RWPE1 (cell line): ENCODE results near the gene NEURL2.
"Not testable (repeated sequence)": the region's sequence is repeated elsewhere in the genome, so short reads cannot be mapped to it uniquely, and the experiment has no call there.

Experiments
- CTCF ChIA-PET: fragments of 350-600 bp; sonication (Branson Sonifier 250); formaldehyde crosslinking; extraction: SDS; loops from one replicate; lab custom pipeline; 2021; lab: Yijun Ruan, JAX
- POLR2A ChIA-PET: fragments of 400-600 bp; formaldehyde crosslinking; extraction: SDS; loops from one replicate; lab custom pipeline; 2020; ENCODE audit warnings: antibody characterized with exemption; ENCODE audit not compliant: low non-redundant PET; lab: Yijun Ruan, JAX
- DNase-seq: peaks from one replicate; pipeline ENCODE4 v3.0.0; 2012; ENCODE audit warnings: low spot score
- H3K27ac ChIP-seq: fragments of 450-650 bp; 2 replicates; pipeline ENCODE4 v1.5.1; 2017
- TF ChIP-seq, protein P1 (sequence below): fragments of 450-650 bp; conservative IDR thresholded peaks from 2 replicates; pipeline ENCODE4 v1.5.1; 2017; ENCODE audit warnings: low read depth, mild to moderate bottlenecking

Gene NEURL2

DNA sequence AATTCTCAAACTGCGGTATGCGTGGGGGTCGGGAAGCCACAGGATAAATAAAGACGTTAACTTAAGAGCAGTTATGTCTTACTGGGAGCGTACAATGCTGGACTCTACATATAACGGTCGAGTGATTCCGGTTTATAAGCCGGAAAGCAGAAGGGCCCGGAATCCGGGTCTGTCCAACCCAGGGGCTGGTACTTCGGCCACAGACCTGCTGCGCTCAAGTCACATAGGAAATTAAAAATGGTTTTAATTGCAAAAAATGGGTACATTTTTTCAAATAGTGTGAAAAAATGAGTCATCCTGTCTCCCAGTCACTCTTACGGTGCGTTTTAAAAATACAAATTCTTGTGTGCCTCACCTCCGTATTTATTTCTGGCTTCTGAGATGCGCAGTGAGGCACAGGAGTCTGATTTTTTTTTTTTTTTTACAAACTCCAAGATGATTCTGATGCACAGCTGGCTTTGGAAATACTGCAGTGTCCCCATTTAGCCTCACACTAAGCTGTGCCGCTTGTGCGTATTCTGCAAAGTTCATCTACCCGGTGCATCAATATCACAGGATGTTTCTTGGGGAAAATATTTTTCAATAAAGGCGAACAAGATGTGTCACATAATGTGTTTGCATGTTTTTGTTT lies 44.5 kb upstream of the NEURL2 start:
- H3K27ac ChIP-seq: peak overlapping the region; percentile 97
- TF ChIP-seq, protein P1, sequence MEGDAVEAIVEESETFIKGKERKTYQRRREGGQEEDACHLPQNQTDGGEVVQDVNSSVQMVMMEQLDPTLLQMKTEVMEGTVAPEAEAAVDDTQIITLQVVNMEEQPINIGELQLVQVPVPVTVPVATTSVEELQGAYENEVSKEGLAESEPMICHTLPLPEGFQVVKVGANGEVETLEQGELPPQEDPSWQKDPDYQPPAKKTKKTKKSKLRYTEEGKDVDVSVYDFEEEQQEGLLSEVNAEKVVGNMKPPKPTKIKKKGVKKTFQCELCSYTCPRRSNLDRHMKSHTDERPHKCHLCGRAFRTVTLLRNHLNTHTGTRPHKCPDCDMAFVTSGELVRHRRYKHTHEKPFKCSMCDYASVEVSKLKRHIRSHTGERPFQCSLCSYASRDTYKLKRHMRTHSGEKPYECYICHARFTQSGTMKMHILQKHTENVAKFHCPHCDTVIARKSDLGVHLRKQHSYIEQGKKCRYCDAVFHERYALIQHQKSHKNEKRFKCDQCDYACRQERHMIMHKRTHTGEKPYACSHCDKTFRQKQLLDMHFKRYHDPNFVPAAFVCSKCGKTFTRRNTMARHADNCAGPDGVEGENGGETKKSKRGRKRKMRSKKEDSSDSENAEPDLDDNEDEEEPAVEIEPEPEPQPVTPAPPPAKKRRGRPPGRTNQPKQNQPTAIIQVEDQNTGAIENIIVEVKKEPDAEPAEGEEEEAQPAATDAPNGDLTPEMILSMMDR: no peak
- ChIA-PET CTCF (interaction anchor here (3.0 kb wide), 1 partner anchor 28 kb away, joined by 21 read pairs; no protein-coding TSS in a partner anchor), POLR2A (interaction anchor here (0.6 to 3.6 kb wide), 12 partner anchors 9 to 1425 kb away, joined by 3 to 35 read pairs (median 6); partner anchors contain the start of genes CTSA, SNX21 and ZNF335)
- DNase-seq: no peak

DNA sequence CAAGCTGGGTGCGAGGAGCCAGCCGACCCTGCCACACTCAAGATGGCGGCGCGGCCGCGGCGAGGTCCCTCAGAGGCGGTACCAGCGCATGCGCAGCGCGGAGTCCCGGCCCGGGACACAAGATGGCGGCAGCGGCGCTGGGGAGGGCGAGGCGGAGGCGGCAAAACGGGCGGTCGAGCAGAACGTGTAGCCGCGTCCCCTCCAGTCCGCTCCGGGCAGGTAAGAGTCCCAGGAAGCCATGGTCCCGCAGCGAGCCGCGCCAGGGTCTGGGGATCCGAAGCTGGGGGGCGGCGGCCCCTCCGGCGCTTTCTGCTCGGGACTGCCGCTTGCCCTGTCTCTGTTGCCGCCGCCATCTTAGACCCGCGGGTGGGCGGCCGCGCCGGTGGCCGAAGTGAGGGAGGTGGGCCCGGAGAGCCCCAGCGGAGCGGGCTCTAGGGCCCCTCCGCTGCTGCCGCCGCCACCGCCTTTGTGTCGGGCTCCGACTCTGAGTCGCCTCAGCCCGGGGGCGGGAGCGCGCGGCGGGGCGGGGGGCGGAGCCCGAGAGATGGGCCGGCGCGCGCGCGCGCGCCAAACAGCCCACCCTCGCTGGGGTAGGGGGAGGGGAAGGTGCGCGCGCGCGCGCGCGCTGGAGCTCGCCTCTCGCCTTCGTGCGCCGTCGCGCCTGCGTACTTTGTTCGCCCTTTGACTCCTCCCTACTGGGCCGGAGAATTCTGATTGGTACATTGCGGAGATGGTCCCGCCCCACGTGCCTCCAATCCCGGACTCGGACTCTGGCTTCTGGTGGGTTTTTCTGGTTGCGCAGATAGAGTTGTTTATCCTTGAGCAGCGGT lies 43.8 kb upstream of the NEURL2 start, which contains the start of gene PCIF1:
TSS of gene PCIF1 (plus strand) at position 98 of the 830 bp plus-strand sequence. CDS start 4,317 bp downstream, outside the sequence.
- peak within 1 kb of the TSS; percentile 97 for H3K27ac ChIP-seq
- CTCF ChIA-PET: interaction anchor here (0.6 to 3.0 kb wide), 4 partner anchors 28 to 162 kb away, joined by 3 to 21 read pairs (median 10); no protein-coding TSS in a partner anchor
- peak; percentile 100 for DNase-seq
- TF ChIP-seq, protein P1: no peak
- POLR2A ChIA-PET: interaction anchor here (0.6 to 3.6 kb wide), 16 partner anchors 8 to 1426 kb away, joined by 3 to 35 read pairs (median 6); partner anchors contain the start of genes CTSA, SNX21 and ZNF335

DNA sequence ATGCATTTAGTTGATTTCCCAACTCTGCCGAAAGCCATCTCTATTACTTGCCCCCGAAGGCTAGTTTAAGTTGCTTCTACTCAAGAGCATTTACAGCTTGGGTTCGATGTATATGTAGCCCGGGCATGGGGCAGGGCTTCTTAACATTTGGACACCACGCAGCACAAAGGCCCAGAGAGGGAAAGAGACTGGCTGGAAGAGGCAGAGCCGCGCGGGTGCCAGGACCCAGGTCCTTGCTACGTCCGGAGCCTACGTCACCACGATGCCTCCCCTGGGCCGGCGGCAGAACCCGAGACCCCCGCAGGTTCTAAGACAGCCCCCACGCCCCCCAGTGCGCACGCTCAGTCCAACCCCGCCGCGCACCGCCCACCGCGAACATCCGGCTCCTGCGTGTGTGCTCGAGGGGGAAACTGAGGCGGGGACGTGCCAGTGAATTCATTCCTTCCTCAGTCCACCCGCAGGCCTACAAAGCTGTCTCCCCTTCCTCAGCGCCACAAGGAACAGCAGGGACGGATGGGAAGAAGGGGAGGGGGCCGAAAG lies 43.1 kb upstream of the NEURL2 start:
- CTCF ChIA-PET: interaction anchor here (0.6 to 3.0 kb wide), 7 partner anchors 27 to 161 kb away, joined by 3 to 21 read pairs (median 5); no protein-coding TSS in a partner anchor
- TF ChIP-seq, protein P1: no peak
- peak overlapping the region; percentile 97 for H3K27ac ChIP-seq
- DNase-seq: peak; percentile 48
- POLR2A ChIA-PET: interaction anchor here (0.5 to 3.6 kb wide), 11 partner anchors 10 to 132 kb away, joined by 3 to 35 read pairs (median 4); partner anchors contain the start of gene ZNF335

DNA sequence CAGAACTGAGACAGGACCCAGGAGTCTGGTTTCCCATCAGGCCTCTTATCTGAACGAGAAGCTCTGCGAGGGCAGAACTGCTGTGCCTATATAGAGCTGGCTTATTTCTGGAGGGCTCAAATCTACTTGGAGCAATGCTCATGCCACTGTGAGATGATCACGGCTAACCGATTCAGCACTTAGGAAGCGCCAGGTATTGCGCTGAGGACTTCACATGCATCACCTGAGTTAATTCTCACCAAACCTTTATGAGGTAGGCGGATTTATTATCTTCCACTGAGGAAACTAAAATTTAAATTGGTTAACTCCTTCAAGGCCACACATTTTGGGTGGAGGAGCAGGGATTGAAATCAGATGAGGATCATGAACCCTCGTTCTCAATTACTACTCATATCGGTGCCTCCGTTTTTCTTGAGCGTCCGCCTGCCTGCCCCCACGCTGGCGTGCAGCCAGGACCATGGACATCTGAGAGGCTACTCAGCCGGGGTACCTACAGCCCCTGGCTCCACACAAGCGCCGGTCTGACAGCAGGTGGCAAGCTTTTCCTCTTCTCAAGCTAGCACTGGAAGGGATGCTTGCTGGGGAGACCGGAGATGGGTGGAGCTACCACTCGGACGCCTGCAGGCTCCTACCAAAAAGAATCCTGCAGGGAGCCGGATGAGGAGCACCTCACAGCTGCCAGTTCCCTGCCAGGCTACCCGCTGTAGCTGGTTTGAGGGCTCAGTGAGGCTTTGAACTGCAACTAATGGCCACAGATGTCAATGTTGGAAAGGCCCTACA lies 42.4 kb upstream of the NEURL2 start:
- TF ChIP-seq, protein P1: peak; percentile 80
- H3K27ac ChIP-seq: peak overlapping the region; percentile 97
- ChIA-PET CTCF (interaction anchor here (0.5 to 3.0 kb wide), 9 partner anchors 11 to 134 kb away, joined by 3 to 21 read pairs (median 5); no protein-coding TSS in a partner anchor), POLR2A (interaction anchor here (0.5 to 3.6 kb wide), 11 partner anchors 11 to 132 kb away, joined by 3 to 35 read pairs (median 4); partner anchors contain the start of gene ZNF335)
- peak; percentile 94 for DNase-seq

DNA sequence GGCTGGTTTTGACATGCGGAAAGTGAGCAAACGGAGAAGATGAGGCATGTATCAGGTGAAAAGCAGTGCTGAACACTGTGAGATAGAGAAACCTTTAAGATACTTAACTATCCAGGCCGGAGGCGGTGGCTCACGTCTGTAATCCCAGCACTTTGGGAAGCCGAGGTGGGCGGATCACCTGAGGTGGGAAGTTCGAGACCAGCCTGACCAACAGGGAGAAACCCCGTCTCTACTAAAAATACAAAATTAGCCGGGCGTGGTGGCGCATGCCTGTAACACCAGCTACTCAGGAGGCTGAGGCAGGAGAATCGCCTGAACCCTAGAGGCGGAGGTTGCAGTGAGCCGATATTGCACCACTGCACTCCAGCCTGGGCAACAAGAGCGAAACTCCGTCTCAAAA lies 40.7 kb upstream of the NEURL2 start:
- DNase-seq, POLR2A ChIA-PET, CTCF ChIA-PET, H3K27ac ChIP-seq: not testable (repeated sequence)
